Activated naive CD4-positive, alpha-beta T cell treated with anti-CD3 and anti-CD28 coated beads, Interleukin-2, amount 50 U/mL, for 16 hours (primary cell): Measurements from ENCODE around the gene OR52K2.
"Not testable (repeated sequence)": the region's sequence is repeated elsewhere in the genome, so short reads cannot be mapped to it uniquely, and the experiment has no call there.

ENCODE experiments used
- DNase-seq: peaks from one replicate; pipeline ENCODE4 v3.0.0-alpha.2; 2020

The OR52K2 gene

DNA sequence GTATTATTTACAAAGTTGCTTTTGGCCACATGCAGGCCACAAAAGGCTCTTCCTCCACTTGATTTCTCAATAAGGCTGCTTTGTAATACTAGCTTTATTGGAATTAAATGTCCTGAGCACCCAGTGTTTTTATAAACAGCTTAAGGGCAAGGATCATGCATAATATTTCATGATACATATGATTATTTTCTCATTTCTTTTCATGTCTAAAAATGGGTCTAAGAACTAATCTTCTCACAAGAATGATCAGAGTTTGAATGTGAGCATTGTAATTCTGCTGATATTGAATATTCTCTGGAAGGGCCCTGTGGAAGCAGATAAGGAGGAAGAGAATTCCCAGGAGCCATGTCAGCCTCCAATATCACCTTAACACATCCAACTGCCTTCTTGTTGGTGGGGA, at the start of gene OR52K2:
Gene OR52K2 (plus strand): TSS at position 301 of the 400 bp plus-strand sequence. CDS start 45 bp downstream, at position 346.
- DNase-seq: no peak

DNA sequence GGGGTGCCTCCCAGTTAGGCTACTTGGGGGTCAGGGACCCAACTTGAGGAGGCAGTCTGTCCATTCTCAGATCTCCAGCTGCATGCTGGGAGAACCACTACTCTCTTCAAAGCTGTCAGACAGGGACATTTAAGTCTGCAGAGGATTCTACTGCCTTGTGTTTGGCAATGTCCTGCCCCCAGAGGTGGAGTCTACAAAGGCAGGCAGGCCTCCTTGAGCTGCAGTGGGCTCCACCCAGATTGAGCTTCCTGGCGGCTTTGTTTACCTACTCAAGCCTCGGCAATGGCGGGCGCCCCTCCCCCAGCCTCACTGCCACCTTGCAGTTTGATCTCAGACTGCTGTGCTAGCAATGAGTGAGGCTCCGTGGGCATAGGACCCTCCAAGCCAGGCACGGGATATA, 42.9 kb upstream of the OR52K2 start:
- not testable (repeated sequence) for DNase-seq

DNA sequence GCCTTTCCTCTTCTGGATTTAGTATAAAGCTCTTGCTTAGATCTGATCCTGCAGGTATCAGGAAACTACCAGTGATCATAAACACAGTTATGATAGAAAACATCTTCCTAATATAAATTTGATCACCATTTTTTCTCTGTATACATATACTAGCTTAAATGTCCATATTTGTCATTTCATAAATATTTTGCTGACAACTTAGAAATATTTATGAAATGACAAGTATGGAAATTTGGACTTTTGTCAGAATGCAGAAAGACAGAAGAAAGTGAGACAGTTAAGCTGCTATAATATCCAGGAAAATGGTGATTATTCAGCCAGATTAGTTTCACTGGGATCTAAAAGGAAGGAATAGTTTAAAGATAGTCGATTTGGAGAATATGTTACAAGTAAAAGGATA, 32.8 kb upstream of the OR52K2 start:
- no peak for DNase-seq

DNA sequence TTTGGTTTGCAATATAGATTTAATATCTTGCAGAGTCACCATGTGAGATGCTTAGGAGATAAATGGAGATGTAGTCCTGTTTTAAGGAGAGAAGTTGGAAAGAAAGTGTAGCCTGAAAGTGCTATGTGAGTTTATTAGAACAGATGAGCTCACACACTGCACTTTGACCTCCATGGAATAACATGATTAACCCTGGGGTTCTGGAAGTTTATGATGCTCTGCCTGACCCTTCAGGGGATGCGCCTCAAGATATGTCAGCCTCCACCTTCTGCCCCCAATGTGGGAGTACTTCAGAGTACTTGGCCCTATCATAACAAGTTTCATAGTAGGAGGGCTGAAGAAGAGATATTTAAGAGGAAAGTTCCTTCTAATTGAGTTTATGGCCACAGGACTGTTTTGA, 32.3 kb upstream of the OR52K2 start:
- no peak for DNase-seq

DNA sequence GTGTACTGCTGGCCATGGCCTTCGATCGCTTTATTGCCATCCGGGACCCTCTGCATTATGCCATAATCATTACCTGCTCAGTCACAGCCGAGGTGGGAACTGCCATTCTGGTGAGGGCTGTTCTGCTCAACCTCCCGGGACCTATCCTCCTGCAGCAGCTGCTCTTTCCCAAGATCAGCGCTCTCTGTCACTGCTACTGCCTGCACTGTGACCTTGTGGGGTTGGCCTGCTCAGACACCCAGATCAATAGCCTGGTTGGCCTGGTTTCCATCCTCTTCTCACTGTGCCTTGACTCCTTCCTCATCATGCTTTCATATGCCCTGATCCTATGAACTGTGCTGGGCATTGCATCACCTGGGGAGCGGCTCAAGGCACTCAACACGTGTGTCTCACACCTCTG, 30.7 kb upstream of the OR52K2 start:
- DNase-seq: no peak

DNA sequence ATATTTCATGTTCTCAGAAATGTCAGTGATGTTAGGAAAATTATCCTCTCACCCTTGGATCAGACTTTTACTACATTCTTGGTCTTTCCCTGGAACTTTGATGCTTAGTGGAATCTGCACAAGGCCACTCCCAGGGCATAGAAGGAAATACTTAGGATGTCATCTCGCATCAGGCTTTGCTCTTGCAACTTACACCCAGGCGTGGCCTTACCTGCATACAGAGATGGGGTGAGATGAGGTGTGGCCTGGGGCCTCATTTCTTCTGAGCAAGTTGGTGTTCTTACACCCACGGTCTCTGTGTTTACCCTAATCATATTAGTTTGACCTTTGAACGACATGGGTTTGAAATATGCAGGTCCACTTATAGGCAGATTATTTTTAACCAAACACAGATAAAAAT, 19.0 kb upstream of the OR52K2 start:
- DNase-seq: no peak

DNA sequence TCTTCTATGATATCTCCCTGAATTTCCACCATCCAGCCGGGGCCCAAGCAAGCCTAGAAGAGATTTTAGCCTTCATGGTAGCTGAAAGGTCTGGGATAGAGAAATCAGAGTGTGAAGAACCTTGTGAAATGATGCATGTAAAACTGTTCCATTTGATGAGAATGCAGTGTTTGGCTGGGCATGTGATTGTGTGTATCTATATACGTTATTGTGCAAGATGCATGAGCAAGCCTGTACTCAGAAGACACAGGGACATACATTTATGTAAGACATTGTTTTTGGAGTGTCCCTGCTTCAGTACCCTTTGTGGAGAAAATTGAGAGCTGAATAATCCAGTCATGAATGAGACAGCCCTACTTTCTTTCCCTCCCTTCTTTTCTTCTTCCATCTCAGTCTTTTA, 15.2 kb upstream of the OR52K2 start:
- no peak for DNase-seq

DNA sequence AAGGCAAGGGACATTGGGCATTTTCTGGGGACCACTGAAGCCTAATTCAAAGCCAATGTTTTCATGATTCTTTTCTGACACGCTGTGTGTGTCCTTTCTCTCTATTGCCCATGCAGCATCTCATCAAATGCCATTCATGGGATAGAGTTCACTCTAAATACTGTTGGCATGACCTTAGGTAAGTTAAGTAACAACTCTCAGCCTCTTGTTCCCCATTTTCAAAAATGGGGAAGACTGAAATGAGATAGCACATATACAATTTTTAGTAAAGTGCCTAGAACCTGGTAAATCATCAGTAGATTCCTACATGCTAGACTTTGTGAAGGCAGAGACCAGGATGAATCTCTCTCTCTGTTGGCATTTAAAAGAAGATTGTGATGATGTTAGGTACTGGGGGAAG, 12.7 kb upstream of the OR52K2 start:
- DNase-seq: no peak

DNA sequence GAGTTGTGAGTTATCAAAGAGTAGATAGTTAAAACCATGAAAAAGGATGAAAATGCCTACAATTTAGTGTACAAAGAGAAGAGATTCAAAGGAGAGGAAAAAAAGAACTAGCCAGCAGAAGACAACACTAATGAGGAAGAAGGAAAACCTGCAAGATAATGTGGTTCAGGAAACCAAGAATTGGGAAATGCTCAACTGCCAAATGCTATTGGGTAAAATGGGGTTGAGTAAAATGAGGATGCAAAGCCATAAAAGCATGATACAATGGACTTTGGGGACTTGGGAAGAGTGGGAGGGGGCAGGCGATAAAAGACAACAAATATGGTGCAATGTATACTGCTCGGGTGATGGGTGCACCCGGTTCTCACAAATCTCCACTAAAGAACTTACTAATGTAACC, 7.6 kb upstream of the OR52K2 start:
- DNase-seq: no peak

DNA sequence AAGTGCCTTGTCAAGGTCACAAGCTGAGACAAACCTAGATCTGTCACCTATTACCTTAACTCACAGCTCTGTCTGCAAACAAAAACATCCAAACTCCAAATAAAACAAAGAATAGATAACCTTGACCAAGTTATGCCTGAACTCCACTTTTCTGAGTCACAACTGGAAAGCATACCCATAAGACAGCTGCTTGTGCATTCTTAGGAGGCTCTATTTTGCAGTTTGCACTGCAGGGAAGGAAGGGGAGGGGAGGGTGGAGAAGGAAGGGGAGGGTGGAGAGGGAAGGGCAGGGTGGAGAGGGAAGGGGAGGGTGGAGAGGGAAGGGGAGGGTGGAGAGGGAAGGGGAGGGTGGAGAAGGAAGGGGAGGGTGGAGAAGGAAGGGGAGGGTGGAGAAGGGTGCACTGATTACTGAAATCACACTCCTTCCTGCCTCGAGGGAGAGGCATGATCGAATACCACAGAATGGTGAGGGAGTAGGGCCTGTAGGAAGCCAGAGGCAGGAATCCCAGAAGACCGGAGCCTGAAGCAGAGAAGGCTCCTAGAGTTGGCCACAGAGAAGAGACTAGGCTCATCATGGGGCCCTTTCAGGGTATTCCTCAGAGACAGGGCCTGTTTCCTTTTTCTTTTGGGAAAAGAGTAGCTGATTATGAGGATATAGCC, 5.7 kb upstream of the OR52K2 start:
- no peak for DNase-seq

DNA sequence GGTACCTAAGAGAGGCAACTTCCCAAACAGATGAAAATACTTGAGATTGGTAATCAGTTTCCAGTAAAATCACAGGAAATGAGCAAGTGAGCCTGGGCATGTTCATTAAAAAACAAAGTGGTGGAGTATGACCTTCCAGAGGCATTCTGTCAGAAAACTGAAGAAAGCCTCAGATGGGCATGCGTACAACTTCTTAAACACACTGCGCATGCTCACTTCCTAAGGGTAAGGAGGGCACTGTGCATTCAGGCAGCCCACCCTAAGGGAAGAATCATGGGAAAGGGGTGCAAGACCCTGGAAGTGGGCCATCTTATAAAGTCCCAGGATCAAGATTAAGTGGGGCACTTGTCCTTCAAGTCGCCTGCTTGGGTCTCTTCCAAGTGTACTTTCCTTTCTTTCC, 4.0 kb downstream of the OR52K2 start:
- DNase-seq: no peak

DNA sequence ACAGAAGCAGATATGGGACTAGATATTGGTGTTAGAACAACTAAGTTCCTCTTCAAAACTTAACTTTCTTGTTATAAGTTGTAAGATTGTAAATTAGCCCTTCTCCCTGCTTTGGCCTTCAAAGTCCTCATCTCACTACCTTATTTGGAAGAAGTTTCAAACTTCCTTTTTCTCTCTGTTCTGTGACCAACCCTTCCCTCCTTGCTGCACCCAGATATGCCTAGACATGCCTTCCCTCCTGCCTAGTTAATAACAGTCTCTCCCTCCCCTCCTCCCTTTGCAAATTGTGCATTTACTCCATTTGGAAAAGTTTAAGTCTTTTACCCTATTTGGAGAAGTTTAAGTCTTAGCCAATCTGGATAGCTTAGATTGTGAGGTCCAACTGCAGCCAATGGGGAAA, 4.9 kb downstream of the OR52K2 start:
- DNase-seq: no peak

DNA sequence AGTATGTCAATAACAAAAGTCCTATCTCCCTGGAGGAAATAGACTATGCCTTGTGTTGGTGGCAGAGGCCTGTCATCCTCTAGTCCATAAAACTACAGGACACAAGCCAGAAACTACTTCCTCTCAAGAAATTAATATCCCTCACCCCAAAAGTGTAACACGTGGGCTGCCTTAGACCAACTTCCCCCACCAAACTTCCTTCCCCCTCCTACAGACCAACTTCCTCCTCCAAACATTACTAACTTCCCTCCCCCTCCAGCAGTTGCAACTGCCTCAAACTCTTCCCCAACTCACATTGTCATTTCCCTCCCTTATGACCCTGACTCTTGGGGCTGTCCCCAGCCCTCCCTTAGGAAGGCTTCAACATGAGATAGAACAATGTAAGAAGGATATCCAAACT, 6.3 kb downstream of the OR52K2 start:
- no peak for DNase-seq

DNA sequence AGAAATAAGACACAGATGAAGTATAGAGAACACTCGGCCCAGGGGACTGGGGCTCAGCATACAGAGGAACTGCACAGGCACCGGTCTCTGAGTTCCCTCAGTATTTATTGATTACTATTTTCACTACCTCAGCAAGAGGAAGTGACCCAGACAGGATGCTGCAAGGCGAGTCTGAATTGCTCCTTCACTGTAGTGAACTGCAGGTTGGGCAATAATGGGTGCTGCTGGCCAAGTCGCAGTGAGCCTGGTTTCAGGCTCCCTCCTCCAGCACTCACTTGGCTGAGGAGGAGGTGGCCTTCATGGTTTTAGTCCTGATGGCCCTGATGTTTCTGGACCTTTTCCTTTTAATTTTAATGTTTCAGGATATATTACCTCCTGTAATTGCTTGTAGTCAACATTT, 10.4 kb downstream of the OR52K2 start:
- DNase-seq: no peak

DNA sequence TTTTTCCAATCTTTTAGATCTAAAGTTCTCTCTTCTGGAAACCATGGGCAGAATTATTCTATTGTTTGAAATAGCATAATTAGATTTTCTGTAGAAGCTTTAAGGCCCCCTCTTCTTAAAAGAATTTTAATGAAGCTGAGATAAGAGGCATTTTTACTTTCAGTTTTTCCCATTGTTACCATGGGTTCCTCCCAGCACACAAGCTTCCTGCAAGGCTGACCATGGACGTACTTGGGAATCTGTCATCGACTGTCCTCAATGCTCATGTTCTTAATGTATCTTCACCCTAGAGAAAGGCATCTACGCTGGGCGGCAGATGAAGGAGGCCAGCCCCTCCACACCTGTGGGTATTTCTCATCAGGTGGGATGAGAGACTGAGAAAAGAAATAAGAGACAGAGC, 11.1 kb downstream of the OR52K2 start:
- no peak for DNase-seq

DNA sequence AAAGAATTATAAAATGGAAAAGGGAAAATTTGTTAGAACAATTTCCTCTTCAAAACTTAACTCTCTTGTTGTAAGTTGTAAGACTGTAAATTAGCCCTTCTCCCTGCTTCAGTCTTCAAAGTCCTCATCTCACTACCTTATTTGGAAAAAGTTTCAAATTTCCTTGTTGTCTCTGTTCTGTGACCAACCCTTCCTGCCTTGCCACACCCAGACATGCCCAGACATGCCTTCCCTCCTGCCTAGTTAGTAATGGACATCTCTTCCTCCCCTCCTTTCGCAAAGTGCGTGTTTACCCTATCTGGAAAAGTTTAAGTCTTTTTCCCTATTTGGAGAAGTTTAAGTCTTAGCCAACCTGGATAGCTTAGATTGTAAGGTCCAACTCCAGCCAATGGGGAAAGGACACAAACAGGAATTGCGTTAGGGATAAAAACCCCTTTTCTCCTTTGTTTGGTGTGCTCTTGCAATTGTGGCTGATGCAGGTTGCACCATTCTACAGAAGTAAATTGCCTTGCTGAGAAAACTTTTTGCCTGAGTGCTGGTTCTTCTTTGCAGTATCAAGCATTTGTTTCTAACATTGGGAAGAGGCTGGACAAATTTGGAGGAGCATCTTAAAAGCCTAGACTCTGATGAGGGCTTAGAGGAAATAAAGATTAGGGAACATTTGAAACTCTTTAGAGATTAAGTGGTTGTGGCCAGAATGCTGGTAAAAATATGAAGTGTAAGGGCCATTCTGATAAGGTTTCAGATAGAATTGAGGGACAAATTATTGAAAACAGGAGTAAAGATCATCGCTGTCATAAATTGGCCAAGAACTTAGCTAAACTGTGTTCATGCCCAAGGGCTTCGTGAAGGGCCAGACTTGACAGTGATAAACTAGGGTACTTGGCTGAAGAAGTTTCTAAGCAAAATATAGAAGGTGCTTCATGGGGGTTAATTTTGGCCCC, 15.4 kb downstream of the OR52K2 start:
- DNase-seq: no peak

DNA sequence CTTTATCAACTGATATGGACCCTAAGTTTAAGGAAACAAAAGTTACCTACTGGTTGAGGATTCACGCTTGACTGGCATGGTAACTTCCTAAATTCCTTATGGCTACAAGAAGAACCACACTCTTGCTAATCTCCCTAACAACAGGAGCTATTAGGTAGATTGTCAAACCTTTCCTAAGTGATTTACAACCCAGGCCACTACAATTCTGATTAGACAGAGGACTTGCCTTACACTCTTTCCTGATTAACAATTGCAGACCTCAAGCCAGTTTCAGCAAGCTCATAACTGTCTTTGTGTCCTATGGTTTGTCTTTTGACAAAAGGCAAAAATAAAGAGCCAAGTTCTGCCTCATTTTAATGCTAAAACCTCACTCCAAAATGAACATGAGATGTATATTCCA, 16.3 kb downstream of the OR52K2 start:
- DNase-seq: no peak

DNA sequence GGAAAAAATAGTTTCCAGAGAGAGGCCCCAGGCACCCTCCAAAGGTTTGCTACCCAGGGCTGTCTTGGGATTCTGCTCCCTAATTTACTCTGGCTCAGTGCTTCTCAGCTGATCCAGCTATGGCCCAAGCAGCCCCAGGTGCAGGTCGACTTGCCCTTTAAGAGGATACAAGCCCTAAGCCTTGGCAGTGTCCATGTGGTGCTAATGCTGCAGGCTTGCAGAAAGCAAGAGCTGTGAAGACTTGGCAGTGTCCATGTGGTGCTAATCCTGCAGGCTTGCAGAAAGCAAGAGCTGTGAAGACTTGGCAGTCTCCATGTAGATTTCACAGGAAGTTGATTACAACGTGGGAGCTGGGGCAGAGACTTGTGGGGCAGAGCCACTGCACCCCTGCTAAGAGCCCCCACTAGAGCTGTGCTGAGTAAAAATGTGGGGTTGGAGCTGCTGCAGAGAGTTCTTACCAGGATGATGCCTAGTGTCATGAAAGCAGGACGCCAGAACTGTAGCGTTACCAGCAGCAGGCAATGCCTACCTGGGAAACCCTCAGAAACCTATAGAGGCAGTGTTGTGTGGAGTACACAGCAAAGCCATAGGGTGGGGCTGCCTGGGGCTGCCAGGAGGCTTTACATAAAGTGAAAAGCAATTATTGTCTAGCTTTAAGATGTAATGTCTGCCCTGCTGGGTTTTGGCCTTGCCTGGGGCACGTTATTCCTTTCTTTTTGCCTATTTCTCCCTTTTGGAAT, 17.2 kb downstream of the OR52K2 start:
- no peak for DNase-seq

DNA sequence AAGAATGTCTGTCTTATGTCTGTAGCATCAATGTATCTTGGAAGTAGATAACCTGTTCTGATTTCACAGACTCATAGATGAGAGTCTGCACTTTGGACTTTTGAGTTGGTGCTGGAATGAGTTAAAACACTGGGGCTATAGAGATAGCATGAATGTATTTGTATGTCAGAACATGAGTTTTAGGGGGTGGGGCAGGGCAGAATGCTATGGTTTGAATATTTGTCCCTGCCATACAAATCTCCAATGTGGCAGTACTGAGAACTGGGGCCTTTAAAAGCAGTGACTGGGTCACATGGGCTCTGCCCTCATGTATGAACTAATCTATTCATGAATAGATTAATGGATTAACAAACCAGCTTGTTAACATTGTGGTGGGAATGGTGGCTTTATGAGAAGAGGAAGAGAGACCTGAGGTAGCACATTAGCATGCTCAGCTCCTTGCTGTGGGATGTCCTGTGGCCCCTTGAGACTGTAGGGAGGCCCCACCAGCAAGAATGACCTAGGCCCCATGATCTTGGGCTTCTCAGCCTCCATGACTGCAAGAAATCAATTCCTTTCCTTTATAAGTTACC, 17.9 kb downstream of the OR52K2 start:
- no peak for DNase-seq

DNA sequence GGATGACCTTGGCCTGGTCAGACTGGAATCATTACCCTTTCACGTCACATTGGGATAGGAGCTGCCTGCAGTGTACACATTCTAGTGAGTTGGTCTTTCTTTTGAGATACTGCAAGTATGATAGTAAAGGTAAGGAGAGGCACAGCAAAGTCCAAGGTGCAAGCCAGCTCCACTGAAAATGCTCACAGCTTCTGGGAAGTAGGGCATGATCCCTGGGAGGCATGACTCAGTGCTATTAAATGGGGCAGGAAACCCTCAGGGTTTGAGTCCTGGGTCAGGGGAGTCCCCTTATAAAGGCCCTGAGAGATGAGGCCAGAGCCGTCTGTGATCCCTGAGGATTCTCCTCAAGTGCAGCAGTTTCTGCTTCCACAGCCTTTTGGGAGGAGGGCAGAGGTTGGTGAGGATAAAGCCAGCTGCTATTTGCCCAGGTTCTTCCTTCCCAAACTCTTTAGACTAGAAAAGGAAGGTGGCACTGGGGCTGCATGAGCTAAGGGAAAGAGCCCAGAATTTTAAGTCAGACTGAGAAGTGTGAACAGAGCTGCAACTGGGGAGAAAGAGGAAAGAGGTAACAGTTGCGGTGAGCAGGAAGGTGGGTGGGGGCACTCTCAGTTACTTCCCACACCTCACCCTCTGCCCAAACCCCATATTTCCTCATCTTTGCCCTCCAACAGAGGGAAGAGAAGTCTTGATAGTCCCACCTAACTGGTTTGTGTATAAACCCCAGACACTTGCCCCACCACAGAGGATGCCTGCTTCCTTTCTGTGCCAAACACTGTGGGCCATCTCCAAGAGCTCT, 18.9 kb downstream of the OR52K2 start:
- DNase-seq: no peak

DNA sequence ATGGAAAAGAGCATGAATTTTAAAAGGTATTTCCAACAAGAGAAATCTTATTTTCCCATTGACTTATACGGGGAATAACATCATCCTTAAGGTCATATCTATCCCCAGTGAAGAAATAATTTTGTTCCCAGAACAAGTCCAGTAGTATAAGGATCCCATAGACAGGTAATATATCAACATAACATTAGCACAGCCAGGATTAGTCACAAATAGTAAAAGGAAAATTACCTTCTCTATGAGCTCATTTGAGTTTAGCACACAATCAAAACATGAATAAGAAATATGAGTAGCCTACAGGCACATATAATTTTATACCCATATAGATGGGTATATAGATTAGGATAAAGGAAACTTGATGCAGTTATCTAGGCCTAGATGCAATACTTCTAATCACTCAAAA, 30.5 kb downstream of the OR52K2 start:
- DNase-seq: no peak

DNA sequence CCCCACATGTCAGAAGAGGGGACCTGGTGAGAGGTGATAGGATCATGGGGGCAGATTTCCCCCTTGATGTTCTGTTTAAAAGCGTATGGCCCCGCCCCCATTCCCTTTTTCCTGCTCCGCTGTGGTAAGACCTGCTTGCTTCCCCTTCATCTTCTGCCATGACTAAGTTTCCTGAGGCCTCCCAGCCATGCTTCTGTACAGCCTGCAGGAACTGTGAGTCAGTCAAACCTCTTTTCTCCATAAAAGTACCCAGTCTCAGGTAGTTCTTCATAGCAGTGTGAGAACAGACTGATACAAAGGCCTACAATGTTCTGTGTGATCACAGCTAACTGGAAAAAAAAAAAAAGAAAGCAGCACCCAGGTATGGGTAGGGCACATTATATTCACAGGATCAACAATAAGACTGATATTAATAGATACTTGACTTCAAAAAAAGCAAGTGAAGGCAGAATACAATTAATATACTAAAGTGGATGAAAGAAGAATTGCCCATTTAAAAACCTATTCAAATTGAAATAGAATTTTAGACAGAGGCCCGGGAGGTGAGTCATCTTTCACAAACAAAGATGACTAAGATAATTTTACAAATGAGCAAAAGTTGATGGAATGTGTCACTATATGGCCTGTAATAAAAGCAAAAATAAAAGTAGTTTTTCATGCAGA, 31.6 kb downstream of the OR52K2 start:
- no peak for DNase-seq
